Body of pancreas (tissue), 4 donors: Measurements from ENCODE around the gene HES4.

Source experiments
- POLR2A ChIP-seq, 3 donors: fragments of 450-650 bp; IDR thresholded peaks; one replicate each; pipeline ENCODE4 v1.6.1; 2016; ENCODE audit warnings: antibody characterized with exemption in 3 of 3, mild to moderate bottlenecking in 2 of 3
- TF ChIP-seq, protein P1 (sequence below), 7 experiments: fragments of 450-650 bp in 4 of 7; fragments of 200-600 bp in 3 of 7; sonication (generic) in 3 of 7; IDR thresholded peaks; one replicate each; pipeline ENCODE4 v1.5.1; 2016 to 2019; ENCODE audit warnings: antibody characterized with exemption in 7 of 7

DNA sequence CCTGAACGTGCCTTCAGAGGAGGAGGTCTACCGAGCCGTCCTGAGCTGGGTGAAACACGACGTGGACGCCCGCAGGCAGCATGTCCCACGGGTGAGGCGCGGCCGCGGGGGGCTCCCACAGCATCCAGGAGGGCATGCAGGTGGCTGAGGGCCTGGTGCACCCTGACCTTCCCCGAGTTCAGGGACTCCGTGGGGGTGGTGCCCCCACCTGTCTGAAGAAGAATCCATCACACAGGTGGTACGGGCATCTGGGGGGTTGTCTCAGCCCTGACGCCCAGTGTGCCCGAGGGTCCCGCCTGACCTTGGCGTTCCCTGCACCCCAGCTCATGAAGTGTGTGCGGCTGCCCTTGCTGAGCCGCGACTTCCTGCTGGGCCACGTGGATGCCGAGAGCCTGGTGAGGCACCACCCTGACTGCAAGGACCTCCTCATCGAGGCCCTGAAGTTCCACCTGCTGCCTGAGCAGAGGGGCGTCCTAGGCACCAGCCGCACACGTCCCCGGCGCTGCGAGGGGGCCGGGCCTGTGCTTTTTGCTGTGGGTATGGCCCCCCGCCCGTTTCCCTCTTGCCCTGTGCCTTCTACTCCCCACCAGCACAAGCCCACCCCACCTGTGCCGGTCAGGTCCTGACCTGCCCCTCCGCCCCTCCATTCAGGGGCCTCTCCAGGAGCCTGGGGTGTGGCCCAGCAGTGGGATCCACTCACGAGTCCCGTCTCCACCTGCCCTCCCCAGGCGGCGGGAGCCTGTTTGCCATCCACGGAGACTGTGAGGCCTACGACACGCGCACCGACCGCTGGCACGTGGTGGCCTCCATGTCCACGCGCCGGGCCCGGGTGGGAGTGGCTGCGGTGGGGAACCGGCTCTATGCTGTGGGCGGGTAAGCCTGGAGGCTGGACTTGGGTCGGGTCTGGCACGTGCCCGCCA, 37.3 kb downstream of the HES4 start:
- TF ChIP-seq, protein P1, sequence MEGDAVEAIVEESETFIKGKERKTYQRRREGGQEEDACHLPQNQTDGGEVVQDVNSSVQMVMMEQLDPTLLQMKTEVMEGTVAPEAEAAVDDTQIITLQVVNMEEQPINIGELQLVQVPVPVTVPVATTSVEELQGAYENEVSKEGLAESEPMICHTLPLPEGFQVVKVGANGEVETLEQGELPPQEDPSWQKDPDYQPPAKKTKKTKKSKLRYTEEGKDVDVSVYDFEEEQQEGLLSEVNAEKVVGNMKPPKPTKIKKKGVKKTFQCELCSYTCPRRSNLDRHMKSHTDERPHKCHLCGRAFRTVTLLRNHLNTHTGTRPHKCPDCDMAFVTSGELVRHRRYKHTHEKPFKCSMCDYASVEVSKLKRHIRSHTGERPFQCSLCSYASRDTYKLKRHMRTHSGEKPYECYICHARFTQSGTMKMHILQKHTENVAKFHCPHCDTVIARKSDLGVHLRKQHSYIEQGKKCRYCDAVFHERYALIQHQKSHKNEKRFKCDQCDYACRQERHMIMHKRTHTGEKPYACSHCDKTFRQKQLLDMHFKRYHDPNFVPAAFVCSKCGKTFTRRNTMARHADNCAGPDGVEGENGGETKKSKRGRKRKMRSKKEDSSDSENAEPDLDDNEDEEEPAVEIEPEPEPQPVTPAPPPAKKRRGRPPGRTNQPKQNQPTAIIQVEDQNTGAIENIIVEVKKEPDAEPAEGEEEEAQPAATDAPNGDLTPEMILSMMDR (IDR thresholded peaks at IDR 0.05) = no peak
- no peak for TF ChIP-seq POLR2A (IDR thresholded peaks at IDR 0.05)
